ENCODE results near the gene VPS26B.
A peak's percentile ranks its signal among the peaks of the same experiment; 100 is the strongest.
"Not testable (repeated sequence)": the region's sequence is repeated elsewhere in the genome, so short reads cannot be mapped to it uniquely, and the experiment has no call there.

VPS26B gene

GRCh38 chr11:134223836-134224709 is at the start of gene VPS26B, which contains the start of gene NCAPD3:
Gene VPS26B (plus strand): TSS chr11:134224671. CDS start chr11:134225123, 452 bp downstream.
Gene NCAPD3 (minus strand): TSS chr11:134223967. CDS start chr11:134223926, 41 bp downstream.
- peak; percentile 64 for DNase-seq

- DNase-seq, result no peak
Observed at GRCh38 chr11:134176284-134176683, 48.2 kb upstream of the VPS26B start.

- DNase-seq, result no peak
Observed at GRCh38 chr11:134178032-134178674, 46.3 kb upstream of the VPS26B start.

GRCh38 chr11:134181707-134182106 is 42.8 kb upstream of the VPS26B start:
- no peak for DNase-seq

GRCh38 chr11:134188092-134188491 is 36.4 kb upstream of the VPS26B start:
- DNase-seq, result not testable (repeated sequence)

- no peak for DNase-seq
Observed at GRCh38 chr11:134196756-134197155, 27.7 kb upstream of the VPS26B start.

- DNase-seq, result no peak
Observed at GRCh38 chr11:134199531-134199930, 24.9 kb upstream of the VPS26B start.

GRCh38 chr11:134200688-134201087 is 23.8 kb upstream of the VPS26B start:
- no peak for DNase-seq

- DNase-seq, result no peak
Observed at GRCh38 chr11:134202661-134203060, 21.8 kb upstream of the VPS26B start.

GRCh38 chr11:134205729-134206128 is 18.7 kb upstream of the VPS26B start:
- DNase-seq, result no peak

GRCh38 chr11:134206185-134206584 is 18.3 kb upstream of the VPS26B start:
- DNase-seq, result no peak

GRCh38 chr11:134207538-134208239 is 16.8 kb upstream of the VPS26B start:
- DNase-seq, result no peak

GRCh38 chr11:134215836-134216235 is 8.6 kb upstream of the VPS26B start:
- no peak for DNase-seq

- DNase-seq, result no peak
Observed at GRCh38 chr11:134216816-134217215, 7.7 kb upstream of the VPS26B start.

- no peak for DNase-seq
Observed at GRCh38 chr11:134223121-134223520, 1.4 kb upstream of the VPS26B start.

- no peak for DNase-seq
Observed at GRCh38 chr11:134224710-134225664, 516 bp downstream of the VPS26B start.

GRCh38 chr11:134226806-134227325 is 2.4 kb downstream of the VPS26B start:
- DNase-seq, result no peak

- DNase-seq, result no peak
Observed at GRCh38 chr11:134228625-134229024, 4.2 kb downstream of the VPS26B start.

- DNase-seq, result no peak
Observed at GRCh38 chr11:134229126-134229790, 4.8 kb downstream of the VPS26B start.

GRCh38 chr11:134230339-134230738 is 5.9 kb downstream of the VPS26B start:
- no peak for DNase-seq

GRCh38 chr11:134231958-134232659 is 7.6 kb downstream of the VPS26B start:
- DNase-seq, result no peak

Measured in NCI-H1694 treated with DMSO at 0.1 percent for 48 hours (cell line).